ENCODE results near the gene CUL9.

The CUL9 gene

DNA sequence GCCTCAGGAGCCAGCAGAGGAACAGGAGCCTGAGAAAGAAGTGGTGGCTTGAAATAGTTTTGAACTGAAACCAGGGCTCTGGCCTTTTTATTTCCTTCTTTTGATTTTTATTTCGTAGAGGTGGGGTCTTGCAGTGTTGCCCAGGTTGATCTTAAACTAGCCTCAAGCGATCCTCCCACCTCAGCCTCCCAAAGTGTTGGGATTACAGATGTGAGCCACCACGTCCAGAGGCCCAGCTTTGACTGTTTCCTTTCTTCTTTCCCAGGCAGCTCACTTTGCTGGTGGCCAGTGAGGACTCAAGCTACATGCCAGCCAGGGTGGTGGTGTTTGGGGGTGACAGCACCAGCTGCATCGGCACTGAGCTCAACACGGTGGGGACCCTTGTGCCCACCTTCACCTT lies 20.5 kb downstream of the CUL9 start:
- no peak for DNase-seq

DNA sequence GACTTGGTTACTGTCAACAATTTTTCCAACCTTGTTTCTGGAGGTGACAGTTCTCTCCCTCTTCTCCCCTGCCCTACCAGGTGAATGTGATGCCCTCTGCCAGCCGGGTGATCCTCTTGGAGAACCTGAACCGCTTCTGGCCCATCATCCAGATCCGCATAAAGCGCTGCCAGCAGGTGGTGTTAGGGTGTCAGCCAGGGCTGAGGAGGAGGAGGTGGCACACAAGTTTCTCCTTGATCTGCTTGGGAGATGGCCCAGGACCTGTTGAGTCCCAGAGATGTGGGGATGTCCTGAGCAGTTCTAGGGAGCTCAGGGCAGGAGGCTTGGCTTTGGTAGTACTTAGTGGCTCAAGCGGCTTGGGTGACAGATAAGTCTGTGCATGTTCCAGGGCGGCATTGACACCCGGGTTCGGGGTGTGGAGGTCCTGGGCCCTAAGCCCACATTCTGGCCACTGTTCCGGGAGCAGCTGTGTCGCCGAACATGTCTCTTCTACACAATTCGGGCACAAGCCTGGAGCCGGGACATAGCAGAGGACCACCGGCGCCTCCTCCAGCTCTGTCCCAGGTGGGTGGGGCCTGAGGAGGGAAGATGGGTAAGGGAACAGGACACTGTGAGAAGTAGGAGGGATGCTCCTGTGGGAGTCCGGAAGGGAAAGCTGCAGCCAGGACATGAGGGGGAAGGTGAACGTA lies 21.2 kb downstream of the CUL9 start:
- no peak for DNase-seq

DNA sequence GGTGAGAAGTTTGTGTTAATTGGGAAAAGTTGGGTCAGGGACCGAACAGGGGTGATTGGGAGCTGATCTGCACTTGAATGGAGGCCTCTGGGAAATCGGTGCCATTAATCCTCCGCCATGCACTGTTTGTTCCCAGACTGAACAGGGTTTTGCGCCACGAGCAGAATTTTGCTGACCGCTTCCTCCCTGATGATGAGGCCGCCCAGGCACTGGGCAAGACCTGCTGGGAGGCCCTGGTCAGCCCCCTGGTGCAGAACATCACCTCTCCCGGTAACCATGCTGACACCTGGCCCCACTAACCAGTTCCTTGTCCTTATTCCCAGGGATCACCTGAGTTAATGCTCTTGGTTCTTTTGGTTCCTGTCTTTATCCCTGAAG lies 21.7 kb downstream of the CUL9 start:
- no peak for DNase-seq

DNA sequence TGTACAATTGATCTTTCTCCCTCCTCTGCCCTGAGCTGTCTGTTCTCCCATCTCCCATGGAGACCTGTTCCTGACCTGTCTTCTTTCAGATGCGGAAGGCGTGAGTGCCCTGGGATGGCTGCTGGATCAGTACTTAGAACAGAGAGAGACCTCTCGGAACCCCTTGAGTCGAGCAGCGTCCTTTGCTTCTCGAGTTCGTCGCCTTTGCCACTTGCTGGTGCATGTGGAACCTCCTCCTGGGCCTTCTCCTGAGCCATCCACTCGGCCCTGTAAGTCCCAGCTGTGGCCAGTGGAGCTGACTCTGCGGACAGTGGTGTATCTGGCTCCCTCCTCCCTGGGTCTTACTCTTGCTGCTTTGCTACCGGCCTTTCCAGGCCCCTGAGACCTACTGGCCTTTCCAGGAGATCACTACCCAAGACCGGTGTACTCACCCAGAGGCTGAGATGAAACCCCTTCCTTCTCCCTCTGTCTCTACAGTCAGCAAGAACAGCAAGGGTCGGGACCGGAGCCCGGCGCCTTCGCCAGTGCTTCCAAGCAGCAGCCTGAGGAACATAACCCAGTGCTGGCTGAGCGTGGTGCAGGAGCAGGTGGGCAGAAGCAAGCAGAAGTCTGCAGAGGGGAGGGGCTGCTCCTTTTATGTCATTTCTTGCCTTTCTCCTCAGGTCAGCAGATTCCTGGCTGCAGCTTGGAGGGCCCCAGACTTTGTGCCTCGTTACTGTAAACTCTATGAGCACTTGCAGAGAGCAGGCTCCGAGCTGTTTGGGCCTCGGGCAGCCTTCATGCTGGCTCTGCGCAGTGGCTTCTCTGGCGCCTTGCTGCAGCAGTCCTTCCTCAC lies 22.5 kb downstream of the CUL9 start:
- DNase-seq: no peak

DNA sequence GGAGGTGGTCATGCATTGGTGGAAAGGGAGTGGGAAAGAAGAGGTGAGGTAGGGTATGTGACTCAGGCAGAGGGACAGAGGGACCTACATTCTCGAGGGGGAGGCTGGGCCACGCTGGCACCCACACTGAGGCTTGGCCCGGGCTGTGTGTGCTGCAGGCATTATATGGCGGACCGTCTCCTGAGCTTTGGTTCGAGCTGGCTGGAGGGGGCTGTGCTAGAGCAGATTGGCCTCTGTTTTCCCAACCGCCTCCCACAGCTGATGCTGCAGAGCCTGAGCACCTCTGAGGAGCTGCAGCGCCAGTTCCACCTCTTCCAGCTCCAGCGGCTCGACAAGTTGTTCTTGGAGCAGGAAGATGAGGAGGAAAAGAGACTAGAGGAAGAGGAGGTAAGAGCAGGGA lies 23.9 kb downstream of the CUL9 start:
- DNase-seq: no peak

DNA sequence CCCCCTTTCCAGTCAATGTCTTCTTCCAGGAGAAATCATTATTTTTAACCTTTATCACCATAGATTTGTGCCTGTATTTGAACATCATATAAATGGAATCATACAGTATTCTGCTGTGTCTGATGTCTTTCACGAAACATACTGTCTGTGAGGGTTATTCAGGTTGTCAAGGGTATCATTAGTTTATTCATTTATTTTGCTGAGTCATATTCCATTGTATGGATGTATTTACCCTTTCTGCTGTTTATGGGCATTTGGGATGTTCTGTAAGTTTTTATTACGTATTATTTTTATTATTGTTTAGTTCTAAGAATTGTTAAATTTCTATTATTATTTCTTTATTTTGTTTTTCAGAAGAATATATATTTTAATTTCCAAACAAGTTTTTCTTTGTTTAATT lies 25.3 kb downstream of the CUL9 start:
- no peak for DNase-seq

DNA sequence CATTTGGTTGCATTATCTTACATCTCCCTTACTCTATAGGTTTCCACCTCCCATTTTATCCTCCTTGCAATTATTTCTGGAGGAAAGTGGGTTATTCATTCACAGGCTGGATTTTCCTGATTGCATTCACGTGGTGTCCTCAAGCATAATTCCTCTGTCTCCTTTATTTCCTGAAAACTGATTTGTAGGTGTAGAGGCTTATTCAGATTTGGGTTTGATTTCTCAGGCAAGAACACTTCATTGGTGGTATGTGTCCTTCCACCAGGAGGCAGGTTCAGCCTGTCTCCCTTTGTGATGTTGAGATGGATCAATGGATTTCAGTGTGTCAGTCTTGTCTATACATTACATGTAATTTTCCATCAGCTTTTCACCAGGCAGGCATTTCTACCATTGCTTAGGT lies 30.0 kb downstream of the CUL9 start:
- no peak for DNase-seq

DNA sequence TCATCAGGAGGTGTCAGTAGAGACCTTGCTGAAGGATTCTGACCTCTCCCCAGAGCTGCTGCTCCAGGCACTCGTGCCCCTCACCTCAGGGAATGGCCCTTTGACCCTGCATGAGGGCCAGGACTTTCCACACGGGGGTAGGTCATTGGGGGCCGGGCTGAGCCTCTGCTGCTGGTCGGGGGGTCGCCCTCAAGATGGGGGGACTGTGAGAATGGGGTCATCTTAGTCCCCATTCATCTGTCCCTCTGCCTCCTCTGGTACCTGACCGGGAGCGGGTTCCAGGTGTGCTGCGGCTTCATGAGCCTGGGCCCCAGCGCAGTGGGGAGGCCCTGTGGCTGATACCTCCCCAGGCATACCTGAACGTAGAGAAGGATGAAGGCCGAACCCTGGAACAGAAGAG lies 31.4 kb downstream of the CUL9 start:
- DNase-seq: no peak

DNA sequence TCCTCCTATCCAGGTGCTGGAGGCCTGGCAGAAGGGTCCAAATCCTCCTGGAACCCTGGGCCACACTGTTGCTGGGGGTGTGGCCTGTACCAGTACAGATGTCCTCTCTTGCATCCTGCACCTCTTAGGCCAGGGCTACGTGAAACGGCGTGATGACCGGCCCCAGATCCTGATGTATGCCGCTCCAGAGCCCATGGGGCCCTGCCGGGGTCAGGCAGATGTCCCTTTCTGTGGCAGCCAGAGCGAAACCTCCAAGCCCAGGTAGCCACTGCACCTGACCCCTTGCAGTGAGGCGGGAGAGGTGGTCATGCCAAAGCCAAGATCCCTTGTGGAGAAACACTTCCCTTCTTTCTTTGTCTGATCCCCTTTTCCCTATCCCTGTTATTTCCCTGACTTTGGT lies 33.1 kb downstream of the CUL9 start:
- no peak for DNase-seq

DNA sequence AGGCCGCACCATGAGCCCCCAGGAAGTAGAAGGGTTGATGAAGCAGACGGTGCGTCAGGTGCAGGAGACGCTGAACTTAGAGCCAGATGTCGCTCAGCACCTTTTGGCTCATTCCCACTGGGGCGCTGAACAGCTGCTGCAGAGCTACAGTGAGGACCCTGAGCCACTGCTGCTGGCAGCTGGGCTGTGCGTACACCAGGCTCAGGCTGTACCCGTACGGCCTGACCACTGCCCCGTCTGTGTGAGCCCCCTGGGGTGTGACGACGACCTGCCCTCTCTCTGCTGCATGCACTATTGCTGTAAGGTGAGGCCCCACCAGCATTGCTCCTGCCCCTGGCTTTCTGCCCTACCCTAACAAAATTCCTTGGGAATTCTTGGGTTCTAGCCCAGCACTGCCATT lies 34.2 kb downstream of the CUL9 start:
- DNase-seq: no peak

DNA sequence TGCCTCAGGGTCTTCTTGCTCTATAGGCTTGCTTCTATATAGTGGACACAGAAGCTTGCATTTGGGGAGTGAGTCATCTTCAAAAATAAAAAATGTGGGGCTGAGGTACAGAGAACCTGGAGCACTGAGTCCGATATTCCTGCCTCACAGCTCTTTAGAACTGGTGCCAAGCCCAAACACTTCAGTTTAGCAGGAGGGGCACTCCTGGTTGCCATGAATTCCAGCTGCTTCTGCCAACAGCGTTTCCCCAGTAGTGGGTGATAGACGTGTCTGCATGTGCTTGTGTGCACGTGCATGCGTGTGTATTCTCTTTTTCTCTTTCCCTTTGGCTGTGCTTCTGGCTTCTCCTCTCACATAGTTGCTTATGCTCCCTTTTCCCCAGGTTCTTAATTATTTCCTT lies 35.4 kb downstream of the CUL9 start:
- DNase-seq: no peak

DNA sequence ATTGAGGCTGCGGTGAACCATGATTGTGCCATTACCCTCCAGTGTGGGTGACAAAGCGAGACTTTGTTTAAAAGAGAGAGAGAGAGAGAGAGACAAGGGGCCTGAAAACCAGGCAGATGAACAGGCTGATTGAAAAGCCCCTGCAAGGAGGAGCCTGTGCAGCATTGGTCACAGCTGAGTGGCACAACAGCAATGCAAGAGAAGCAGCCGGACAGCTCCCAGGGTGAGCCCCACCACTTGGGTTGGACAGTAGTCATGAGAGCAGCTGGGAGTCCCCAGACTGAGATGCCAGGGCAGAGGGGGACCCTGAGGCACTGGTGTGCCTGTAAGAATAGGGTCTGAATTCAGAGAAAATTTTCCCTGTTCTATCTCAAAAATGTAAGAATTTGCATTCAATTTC lies 37.1 kb downstream of the CUL9 start:
- DNase-seq: no peak

DNA sequence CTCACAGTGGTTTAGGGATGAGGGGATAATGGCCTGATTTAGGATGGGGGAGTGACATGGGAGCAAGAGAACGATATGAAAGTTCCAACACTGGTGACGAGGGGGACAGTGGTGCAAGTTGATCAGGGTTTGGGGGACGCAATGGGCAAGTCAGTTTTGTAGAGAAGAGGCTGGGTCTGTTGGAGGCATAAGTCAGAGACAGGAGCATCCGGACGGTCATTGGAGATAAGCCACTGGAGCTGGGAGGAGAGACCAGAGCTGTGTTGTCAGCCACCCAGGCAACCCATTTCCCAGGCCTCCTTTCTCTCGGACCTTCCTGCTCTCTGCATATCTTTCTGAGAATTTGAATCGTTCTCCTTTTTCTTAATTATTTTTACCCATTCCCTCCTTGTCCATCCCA lies 37.8 kb downstream of the CUL9 start:
- no peak for DNase-seq

DNA sequence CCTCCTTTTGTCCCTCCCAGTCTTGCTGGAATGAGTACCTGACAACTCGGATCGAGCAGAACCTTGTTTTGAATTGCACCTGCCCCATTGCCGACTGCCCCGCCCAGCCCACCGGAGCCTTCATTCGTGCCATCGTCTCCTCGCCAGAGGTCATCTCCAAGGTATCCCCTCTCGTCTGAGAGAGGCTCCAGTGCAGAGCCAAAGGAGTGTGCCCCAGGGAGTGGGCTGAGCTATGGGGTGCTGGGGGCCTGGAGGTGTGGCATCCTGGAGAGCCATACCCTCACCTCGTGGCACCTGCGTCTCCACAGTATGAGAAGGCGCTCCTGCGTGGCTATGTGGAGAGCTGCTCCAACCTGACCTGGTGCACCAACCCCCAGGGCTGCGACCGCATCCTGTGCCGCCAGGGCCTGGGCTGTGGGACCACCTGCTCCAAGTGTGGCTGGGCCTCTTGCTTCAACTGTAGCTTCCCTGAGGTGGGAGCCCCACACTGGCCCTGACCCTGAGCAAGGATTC lies 38.5 kb downstream of the CUL9 start:
- DNase-seq: no peak

DNA sequence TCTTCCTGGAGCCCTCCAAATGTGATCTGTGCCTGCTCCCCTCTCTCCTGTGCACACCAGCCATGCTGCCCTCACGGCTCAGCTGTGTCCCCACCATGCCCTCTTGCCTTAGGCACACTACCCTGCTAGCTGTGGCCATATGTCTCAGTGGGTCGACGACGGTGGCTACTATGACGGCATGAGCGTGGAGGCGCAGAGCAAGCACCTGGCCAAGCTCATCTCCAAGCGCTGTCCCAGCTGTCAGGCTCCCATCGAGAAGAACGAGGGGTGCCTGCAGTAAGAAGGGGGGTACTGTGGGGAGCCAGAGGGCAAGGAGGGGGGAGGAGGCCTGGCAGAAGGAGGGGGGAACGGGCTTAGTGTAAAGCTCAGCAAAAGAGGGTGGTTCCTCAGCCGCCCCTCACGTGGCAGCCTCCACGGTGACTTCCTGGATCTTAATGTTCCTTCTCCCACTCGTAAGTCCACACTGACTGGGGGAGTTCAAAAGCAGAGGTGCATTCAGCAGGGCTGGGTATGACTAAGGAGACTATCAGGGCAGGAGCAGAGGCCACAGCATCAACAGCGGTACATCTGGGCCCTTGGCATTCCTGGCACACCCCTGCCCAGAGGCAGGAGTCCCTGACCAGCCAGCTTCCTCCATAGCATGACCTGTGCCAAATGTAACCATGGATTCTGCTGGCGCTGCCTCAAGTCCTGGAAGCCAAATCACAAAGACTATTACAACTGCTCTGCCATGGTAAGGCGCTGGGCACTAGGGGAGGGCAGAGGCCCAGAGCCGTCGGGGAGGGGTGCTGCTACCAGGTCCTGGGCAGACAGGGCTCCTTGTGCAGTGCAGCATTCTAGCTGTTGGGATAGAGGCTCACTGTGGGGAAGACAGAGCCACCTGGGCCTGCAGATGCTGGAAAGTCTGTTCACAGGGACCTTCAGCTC lies 39.3 kb downstream of the CUL9 start:
- DNase-seq: no peak

DNA sequence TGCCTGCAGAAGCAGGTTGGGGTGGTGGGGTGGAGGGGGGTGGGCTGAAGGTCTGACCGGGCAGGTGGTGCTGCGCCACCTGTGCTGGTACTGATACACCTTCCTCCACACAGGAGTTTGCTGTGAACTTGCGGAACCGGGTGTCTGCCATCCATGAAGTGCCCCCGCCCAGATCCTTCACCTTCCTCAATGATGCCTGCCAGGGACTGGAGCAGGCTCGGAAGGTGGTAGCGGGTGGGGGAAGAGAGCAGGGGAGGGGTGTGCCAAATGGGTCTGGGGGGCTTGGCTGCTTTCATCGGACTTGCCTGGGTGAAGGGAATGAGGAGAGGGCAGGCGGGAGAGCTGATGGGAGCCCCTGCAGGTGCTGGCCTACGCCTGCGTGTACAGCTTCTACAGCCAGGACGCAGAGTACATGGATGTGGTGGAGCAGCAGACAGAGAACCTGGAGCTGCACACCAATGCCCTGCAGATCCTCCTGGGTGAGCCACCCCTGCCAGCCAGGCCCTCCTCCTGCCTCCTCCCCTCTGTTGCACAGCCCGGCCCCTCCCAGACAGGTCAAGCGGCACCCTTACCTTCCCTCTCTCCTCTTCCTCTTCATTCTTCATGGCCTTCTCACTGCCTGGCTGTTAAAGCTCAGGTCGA lies 40.5 kb downstream of the CUL9 start:
- DNase-seq: no peak

DNA sequence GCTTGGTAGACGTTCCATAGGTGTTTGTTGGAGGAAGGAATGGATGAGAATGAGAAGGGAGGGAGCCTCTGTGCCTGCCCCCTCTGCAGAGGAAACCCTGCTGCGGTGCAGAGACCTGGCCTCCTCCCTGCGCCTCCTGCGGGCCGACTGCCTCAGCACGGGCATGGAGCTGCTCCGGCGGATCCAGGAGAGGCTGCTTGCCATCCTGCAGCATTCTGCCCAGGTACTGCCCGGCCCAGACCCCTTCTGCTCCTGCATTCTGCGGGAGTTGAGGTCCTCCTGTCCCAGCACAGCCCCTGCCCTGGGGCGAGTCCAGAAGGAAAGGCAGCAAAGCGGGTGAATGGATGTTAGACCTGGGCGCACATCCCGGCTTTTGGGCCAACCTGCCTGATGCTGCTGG lies 41.2 kb downstream of the CUL9 start:
- DNase-seq: no peak

DNA sequence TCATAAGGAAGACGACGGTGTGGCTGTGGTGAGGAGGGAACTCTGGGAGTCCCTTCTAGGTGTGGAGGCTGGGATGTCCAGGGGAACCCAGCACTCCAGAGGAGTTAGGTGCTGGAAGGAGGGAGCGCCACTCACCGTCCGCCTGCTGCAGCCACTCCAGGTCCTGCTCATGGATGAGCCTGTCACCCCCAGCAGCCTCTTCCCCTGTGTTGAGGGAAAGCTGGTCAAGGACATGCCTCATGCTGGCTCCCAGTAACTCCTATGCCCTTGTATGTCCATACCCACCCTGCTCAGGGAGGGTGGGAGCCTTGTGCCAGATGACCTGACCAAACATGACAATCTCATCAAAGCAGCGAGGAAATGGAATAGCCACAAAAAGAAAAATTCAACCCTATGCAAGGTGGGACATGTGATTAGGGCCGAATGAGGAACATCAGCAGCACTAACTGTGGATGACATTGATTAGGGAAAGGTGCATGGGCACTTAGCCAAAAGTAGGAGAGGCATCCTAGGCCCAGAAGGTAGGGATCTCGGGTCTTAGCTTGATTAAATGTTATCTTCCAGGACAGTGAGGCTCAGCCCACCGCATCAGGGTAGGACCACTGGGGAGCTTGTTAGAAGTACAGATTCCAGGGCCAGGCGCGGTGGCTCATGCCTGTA lies 44.3 kb downstream of the CUL9 start:
- DNase-seq: no peak

DNA sequence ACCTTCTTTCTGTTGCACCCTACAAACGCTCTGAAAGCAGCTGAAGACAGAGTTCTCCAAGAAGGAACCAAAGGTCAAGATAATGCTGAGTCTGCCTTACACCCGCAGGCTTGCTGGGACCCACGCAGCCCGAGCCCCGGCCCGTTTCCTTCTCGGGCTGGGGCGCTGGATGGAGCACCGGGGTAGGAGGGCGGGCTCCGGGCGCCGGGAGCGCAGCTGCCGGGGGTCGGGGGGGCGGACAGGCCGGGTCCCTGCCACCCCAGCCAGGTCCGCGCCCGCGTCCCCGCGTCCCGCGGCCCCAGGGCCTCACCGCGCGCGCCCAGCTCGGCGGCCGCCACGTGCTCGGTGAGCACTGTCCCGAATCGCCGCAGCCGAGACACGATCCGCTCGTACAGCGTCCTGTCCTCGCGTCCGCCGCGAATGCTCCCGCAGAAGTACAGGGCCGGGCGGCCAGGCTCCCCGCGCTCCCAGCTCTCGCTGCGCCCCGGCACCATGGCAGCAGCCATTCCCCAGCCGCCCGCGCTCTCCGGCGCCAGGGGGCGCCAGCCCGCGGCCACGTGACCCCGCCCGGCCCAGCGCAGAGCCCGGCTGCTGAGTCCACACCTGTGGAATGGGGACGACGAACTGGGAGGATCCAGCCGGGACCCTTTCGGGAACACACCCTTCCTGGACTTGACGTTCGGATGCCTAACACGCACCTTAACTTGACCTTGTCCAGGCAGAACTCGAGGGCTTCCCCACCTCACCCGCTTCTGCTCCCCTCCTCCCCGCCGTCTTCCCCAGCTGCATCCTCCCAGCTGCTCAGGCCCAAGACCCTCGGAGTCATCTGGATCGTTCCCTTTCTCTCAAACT lies 47.2 kb downstream of the CUL9 start, which contains the start of gene DNPH1:
Gene DNPH1 (minus strand): TSS at position 531 of the 852 bp plus-strand sequence. CDS start 25 bp downstream, at position 506.
- DNase-seq: peak; percentile 69

DNA sequence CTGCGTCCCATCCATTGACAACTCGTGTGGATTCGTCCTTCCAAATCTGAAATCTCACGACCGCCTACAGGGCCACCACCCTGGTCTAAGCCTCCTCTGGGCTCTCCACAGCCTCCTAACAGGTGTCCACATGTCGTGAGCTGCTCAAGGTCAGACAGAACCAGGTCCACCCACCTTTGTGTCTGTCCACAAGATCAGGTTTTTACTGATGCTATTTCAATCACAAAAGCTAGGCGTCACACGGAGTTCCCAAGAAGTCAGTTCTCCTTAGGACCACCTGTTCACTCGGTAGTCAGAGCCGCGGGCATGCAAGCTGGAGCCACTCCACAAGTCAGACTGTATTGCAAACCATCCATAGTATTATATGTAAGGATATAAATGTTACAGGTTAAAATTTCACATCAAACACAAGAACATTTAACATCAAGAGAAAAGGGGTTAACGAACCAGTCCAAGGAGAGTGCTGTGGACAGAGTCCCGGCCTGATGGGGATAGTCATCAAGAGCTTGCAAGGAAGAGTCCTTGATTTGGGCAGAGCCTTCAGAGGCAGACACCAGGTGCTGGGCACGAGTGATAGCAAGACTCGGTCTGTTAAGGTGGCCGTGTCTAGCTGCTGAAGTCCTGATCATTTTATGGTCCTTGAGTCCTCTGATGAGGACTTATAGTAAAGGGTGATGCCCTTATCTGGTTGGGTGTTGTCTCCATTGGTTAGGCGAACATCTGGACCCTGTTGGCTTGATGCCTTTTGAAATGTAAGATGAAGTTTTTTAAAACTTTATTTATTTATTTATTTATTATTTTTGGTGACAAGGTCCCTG lies 48.0 kb downstream of the CUL9 start:
- no peak for DNase-seq
